GM23248 (cell line): ENCODE data around the gene C1orf174. TPM values are rescaled to one million over a fixed set of nuclear protein-coding genes. Genes with fewer than 3 reads are reported as not detected.

Experiments
- DNase-seq: peaks from one replicate; pipeline ENCODE4 v3.0.0-alpha.2; 2015
- H2AFZ ChIP-seq: fragments of 200-600 bp; sonication (generic); 2 replicates; pipeline ENCODE4 v1.6.1; 2016; ENCODE audit warnings: antibody characterized with exemption
- H3F3A ChIP-seq: fragments of 200-600 bp; sonication (generic); 2 replicates; pipeline ENCODE4 v1.6.1; 2016; ENCODE audit warnings: mild to moderate bottlenecking, antibody characterized with exemption, mixed run types; ENCODE audit not compliant: insufficient read depth
- H3K27ac ChIP-seq: fragments of 200-600 bp; sonication (generic); 2 replicates; pipeline ENCODE4 v1.5.1; 2016; ENCODE audit warnings: mild to moderate bottlenecking
- H3K27me3 ChIP-seq: fragments of 200-600 bp; sonication (generic); replicated peaks from 2 replicates; pipeline ENCODE4 v1.6.1; 2016; ENCODE audit warnings: mild to moderate bottlenecking; ENCODE audit not compliant: insufficient read depth
- H3K36me3 ChIP-seq: fragments of 200-600 bp; sonication (generic); 2 replicates; pipeline ENCODE4 v1.6.1; 2016; ENCODE audit warnings: low read depth, mild to moderate bottlenecking
- H3K4me1 ChIP-seq: fragments of 200-600 bp; sonication (generic); 2 replicates; pipeline ENCODE4 v1.6.1; 2016; ENCODE audit warnings: mild to moderate bottlenecking; ENCODE audit not compliant: insufficient read depth
- H3K4me2 ChIP-seq: fragments of 200-600 bp; sonication (generic); one replicate; pipeline ENCODE4 v1.6.1; 2016; ENCODE audit warnings: mild to moderate bottlenecking; ENCODE audit not compliant: unreplicated experiment
- H3K4me3 ChIP-seq: fragments of 200-600 bp; sonication (generic); 2 replicates; pipeline ENCODE4 v1.5.1; 2016; ENCODE audit warnings: mild to moderate bottlenecking
- H3K79me2 ChIP-seq: fragments of 200-600 bp; sonication (generic); 2 replicates; pipeline ENCODE4 v1.6.1; 2016; ENCODE audit warnings: mild to moderate bottlenecking; ENCODE audit not compliant: insufficient read depth
- H3K9ac ChIP-seq: fragments of 200-600 bp; sonication (generic); 2 replicates; pipeline ENCODE4 v1.6.1; 2016; ENCODE audit warnings: mild to moderate bottlenecking
- H3K9me2 ChIP-seq: fragments of 200-600 bp; sonication (generic); 2 replicates; pipeline ENCODE4 v1.6.1; 2016; ENCODE audit warnings: mixed run types, mild to moderate bottlenecking, moderate library complexity; ENCODE audit not compliant: insufficient read depth
- H3K9me3 ChIP-seq: fragments of 200-600 bp; sonication (generic); one replicate; pipeline ENCODE4 v1.6.1; 2017; ENCODE audit warnings: low read depth
- H4K20me1 ChIP-seq: fragments of 200-600 bp; sonication (generic); 2 replicates; pipeline ENCODE4 v1.6.0; 2016; ENCODE audit not compliant: insufficient read depth
- EZH2 ChIP-seq: fragments of 200-600 bp; sonication (generic); IDR thresholded peaks from 2 replicates; pipeline ENCODE4 v1.6.1; 2018; ENCODE audit warnings: antibody characterized with exemption, mild to moderate bottlenecking; ENCODE audit not compliant: insufficient read depth, poor library complexity, severe bottlenecking
- EZH2phosphoT487 ChIP-seq: fragments of 200-600 bp; sonication (generic); IDR thresholded peaks from 2 replicates; pipeline ENCODE4 v1.6.1; 2018; ENCODE audit warnings: antibody characterized with exemption, moderate library complexity, mild to moderate bottlenecking, low read depth; ENCODE audit not compliant: insufficient read depth
- WGBS, 2 experiments: methylation state at CpG; one replicate each; pipeline ENCODE4 v1.1.6; 2015 to 2017; ENCODE audit warnings: low lambda C conversion rate in 2 of 2, low coverage in 1 of 2; ENCODE audit errors: missing lambda C conversion rate in 2 of 2; 5-methylcytosine and 5-hydroxymethylcytosine counted together
- in situ Hi-C: fragments of 300-500 bp; cut with MboI; formaldehyde crosslinking; loops from 2 replicates; pipeline ENCODE4 v1.15.0; 2020
- polyA plus RNA-seq: library from polyadenylated mRNA; unstranded; fragments of >200 nt; fragmentation: Nextera tagmentation; extraction: Ambion mirVana; gene quantifications from 2 replicates; pipeline ENCODE4 v1.2.1, GENCODE V29; 2016
- total RNA-seq: library from RNA; depleted of rRNA; stranded (reverse); fragments of >200 nt; shearing (Covaris generic); gene quantifications from 2 replicates; pipeline ENCODE4 v1.2.3, GENCODE V29; 2014

The C1orf174 gene
- total and polyA plus RNA-seq, 2 experiments from 2014 or later = 33.2 to 36.9 TPM

DNA sequence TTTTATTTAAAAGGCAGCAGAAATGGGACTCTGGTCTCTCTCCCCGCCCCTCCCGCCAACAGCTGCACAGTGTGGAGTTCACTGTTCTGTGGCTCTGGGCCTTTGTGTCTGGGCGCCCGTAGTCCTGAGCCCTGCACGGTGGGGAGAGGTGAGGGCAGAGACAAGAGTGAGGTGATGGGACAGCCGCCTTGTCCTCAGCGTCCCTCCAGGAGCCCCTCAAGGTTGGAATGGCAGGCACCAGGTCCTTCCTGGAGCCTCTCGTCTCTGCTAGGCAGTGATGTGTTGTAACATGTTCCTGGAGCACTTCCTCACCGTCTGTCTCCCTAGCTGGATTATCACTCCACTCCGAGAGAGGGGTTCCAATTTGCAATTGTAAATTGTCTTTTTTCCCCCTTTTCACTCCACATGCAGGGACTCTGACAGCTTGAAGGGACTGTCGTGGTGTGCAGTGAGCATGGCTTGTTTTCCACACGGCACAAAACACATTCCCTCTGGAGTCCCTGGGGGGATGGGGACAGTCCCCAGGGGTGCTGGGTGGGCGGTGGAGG is 44.6 kb upstream of the C1orf174 start:
- in situ Hi-C loops = no loop called here
- no peak for DNase-seq
- Histone ChIP-seq H3K4me3 (no peak overlapping the region), H3K79me2 (no peaks in the 10 kb centered on the region), H3K36me3 (no peaks in the 10 kb centered on the region), H3F3A (no peaks in the 10 kb centered on the region), H2AFZ (no peak overlapping the region), H3K4me2 (no peak overlapping the region), H3K9me2 (no peaks in the 10 kb centered on the region), H3K27me3 (no peaks in the 10 kb centered on the region), H3K9me3 (no peaks in the 10 kb centered on the region), H3K27ac (no peak overlapping the region), H4K20me1 (no peaks in the 10 kb centered on the region), H3K9ac (no peak overlapping the region), H3K4me1 (no peaks in the 10 kb centered on the region)
- 58 to 60% methylated on average over 13 of the region's 13 CpGs for WGBS, 2 experiments
- TF ChIP-seq EZH2phosphoT487 = no peak

DNA sequence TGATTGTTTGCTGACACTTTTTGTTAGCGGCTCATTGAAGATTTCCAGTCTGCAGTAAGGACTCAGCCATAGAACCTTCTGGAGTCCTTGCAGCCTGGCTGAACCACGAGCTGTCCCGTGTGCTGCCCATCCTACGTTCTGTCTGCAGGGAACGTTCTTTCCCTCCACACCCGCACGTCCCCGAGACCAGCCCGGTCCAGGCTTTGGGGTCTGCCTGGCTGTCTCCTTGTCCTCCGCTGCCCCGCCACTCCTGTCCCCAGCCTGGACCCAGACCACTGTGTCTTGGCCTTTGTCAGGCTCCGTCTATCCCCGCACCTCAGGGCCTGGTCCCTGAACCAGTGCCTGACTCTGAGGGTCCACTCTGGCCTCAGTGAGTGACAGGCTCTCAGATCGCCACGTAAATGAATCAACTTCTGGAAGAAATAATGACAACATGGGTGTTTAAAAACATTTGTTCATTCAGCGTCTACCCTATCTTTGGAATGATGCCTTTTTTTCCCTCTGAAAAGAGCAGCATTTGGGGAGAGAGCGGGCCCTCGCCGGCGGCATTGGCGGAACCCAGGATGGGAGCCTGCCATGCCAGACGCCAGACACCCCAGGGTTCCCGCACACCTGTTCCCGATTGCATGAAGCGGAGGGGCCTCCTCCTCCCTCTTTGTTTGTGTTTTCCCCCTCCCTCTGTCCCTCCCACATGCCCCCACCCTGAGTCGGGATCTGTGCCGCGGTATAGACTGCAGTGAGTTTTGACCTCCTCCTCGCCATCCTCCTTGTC is 43.9 kb upstream of the C1orf174 start:
- H2AFZ ChIP-seq = no peak overlapping the region
- H3K4me1 ChIP-seq = no peaks in the 10 kb centered on the region
- no peak overlapping the region for H3K27ac ChIP-seq
- no peak overlapping the region for H3K4me3 ChIP-seq
- no peak for DNase-seq
- H3K27me3 ChIP-seq = no peaks in the 10 kb centered on the region
- H3K9me2 ChIP-seq = no peaks in the 10 kb centered on the region
- TF ChIP-seq EZH2phosphoT487 = no peak
- no peak for TF ChIP-seq EZH2
- no peaks in the 10 kb centered on the region for H3F3A ChIP-seq
- 72 to 73% methylated on average over 25 to 29 of the region's 29 CpGs for WGBS, 2 experiments
- no peaks in the 10 kb centered on the region for H3K79me2 ChIP-seq
- H4K20me1 ChIP-seq = no peaks in the 10 kb centered on the region
- H3K9me3 ChIP-seq = no peaks in the 10 kb centered on the region
- no peaks in the 10 kb centered on the region for H3K36me3 ChIP-seq
- in situ Hi-C loops = no loop called here
- H3K4me2 ChIP-seq = no peak overlapping the region
- no peak overlapping the region for H3K9ac ChIP-seq

DNA sequence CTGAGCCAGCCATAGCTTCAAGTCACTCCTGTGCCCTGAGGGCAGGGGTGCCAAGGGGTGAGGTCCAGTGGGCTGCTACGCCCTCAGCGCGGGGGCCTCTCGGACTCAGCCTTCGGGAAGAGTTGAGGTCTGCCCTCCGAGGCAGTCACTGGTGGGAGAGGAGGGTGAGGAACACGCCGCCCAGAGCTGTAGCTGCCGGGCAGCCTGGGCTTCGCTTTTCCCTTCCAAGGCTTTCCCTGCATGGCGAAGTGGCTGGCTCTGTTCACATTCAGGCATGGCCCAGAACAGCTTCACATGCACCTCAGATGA is 43.0 kb upstream of the C1orf174 start:
- TF ChIP-seq EZH2 (no peak), EZH2phosphoT487 (no peak)
- Histone ChIP-seq H3K79me2 (no peaks in the 10 kb centered on the region), H3K27me3 (no peaks in the 10 kb centered on the region), H3K4me2 (no peak overlapping the region), H3F3A (no peaks in the 10 kb centered on the region), H3K36me3 (no peaks in the 10 kb centered on the region), H3K9me3 (no peaks in the 10 kb centered on the region), H2AFZ (no peak overlapping the region), H3K9me2 (no peaks in the 10 kb centered on the region), H3K27ac (no peak overlapping the region), H3K4me1 (no peaks in the 10 kb centered on the region), H3K4me3 (no peak overlapping the region), H3K9ac (no peak overlapping the region), H4K20me1 (no peaks in the 10 kb centered on the region)
- 55 to 67% methylated on average over 9 to 11 of the region's 11 CpGs for WGBS, 2 experiments
- DNase-seq = no peak
- in situ Hi-C loops = no loop called here

DNA sequence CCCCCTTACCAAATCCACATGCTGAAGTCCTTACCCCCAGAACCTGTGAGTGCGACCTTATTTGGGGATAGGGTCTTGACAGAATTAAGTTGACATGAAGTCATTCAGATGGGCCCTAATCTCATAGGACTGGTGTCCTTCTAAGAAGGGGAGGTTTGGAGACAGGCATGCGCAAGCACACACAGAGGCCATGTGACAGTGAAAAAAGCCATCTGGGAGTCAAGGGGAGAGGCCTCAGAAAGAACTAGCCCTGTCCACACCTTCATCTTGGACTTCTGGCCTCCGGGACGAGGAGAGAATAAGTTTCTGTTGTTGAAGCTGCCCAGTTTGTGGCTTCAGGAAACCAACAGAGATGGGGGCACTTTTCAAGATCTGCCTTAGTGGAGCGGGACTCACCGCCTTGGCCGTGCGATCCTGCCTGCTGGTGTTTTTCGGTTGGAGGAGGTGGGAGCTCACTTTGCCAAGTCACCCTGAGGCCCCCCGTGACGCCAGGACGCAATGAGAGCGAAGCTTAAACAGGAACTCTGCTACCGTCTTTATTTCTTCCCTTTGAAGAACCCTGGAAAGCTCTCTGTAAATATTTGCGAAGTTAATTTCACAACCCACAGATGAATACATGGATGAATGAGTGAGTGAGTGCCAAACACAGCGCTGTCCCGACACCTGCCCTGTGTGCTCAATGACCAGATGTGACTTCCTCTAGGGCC is 42.5 kb upstream of the C1orf174 start:
- H3K4me3 ChIP-seq = no peak overlapping the region
- no peak for DNase-seq
- in situ Hi-C loops = no loop called here
- H3K27me3 ChIP-seq = no peaks in the 10 kb centered on the region
- no peak overlapping the region for H2AFZ ChIP-seq
- no peaks in the 10 kb centered on the region for H3K9me2 ChIP-seq
- WGBS, 2 experiments = 52 to 58% methylated on average over 17 of the region's 17 CpGs
- no peaks in the 10 kb centered on the region for H3K4me1 ChIP-seq
- no peak for TF ChIP-seq EZH2
- TF ChIP-seq EZH2phosphoT487 = no peak
- H3K36me3 ChIP-seq = no peaks in the 10 kb centered on the region
- no peaks in the 10 kb centered on the region for H3F3A ChIP-seq
- H3K79me2 ChIP-seq = no peaks in the 10 kb centered on the region
- no peak overlapping the region for H3K4me2 ChIP-seq
- no peaks in the 10 kb centered on the region for H4K20me1 ChIP-seq
- no peaks in the 10 kb centered on the region for H3K9me3 ChIP-seq
- H3K9ac ChIP-seq = no peak overlapping the region
- no peak overlapping the region for H3K27ac ChIP-seq
